G401 (cell line): ENCODE measurements around the gene GABPB1. TPM values are rescaled to one million over a fixed set of nuclear protein-coding genes. Genes with fewer than 3 reads are reported as not detected.

Source experiments
- DNase-seq: peaks from one replicate; pipeline ENCODE4 v3.0.0-alpha.2; 2015; ENCODE audit warnings: low spot score
- in situ Hi-C: cut with HindIII; loops from 2 replicates; pipeline ENCODE4 v1.10.0; 2016; ENCODE audit warnings: low sequenced_read_pairs, mixed read lengths
- total RNA-seq: library from RNA; depleted of rRNA; stranded (reverse); fragments of >200 nt; shearing (Covaris generic); gene quantifications from 2 replicates; pipeline ENCODE4 v1.2.3, GENCODE V29; 2014

Gene GABPB1
- total RNA-seq, 1 experiment from 2014 or later = 54.3 TPM

DNA sequence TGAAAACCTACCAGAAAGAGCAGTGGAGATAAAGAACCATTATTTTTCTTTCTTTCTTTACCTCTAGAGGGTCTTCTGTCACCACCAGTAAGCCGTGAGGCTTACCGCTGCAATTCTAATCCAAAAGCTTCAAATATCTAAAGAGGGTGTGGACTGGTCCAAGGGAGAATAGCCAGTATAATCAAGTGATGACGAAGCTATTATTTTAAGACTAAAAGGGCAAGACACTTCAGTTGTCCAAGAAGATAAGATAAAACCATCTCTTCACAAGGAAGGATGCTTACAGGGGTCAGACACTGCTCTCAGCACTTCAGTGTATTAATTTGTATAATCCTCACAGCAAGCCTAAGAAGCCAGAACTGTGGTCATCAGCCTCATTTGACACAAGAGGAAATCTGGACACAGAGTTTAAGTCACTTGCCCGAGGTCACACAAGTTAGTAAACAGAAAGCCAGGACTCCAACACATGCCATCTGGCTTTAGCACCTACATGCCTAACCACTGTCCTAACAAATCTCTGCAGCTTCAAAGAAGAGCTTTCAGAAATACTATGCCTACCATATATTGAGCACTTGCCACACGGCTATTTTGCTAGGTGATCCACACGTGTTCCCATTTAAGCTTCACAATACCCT is 104.1 kb downstream of the GABPB1 start:
- no peak for DNase-seq
- in situ Hi-C loops = no loop called here

DNA sequence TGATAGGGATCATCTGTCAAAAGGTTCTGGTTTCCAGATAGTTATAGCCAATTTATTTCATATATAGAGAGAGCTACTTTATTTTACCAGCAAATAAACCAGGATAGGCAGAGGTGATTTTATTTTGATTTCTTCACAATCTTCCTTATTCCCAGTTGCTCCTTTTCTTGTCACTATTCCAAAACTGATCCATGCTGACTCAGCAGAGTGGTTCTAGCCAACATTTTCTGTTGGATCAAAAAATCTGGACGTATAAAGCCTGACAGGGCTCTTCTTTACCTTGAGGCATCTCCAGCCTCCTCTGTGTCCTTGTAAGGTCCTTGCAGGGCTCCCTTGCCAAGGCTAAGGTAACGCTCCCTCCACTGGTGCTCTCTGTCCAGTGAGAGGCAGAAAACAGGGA is 105.3 kb downstream of the GABPB1 start:
- DNase-seq = no peak
- in situ Hi-C loops = no loop called here

DNA sequence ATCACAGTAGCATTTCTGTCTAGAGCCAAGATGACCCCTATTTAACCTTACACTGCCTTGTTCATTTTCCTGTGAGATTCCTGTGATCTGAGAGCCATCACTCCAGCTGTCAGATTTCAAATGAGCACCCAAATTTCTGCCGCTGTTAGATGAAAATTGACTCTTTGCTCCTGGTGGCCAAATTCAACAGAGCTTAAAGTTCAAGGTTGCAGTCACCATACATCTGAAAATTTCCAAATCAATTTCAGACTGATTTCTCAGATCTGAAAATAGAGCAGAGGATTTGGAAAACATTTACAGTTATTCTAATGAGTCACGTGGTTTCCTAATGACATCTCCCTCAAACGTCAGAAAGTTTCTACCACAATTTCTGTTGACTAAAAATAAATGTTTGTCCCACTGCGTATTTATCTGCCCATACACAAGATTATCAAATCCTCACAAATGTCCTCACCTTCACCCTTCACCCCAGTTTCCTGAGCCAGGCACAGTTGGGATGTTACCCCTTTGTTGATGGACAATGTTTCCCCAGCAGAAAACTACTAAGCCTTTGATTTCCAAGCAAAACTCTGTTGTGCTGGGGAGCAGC is 105.9 kb downstream of the GABPB1 start:
- DNase-seq = no peak
- in situ Hi-C loops = no loop called here

GRCh38 chr15:50247819-50248655 is 107.0 kb downstream of the GABPB1 start:
- in situ Hi-C loops = no loop called here
- no peak for DNase-seq

- in situ Hi-C loops = no loop called here
- no peak for DNase-seq
Observed at GRCh38 chr15:50246631-50247030, 108.4 kb downstream of the GABPB1 start.

GRCh38 chr15:50244959-50245624 is 109.9 kb downstream of the GABPB1 start:
- no peak for DNase-seq
- in situ Hi-C loops = no loop called here

GRCh38 chr15:50244153-50244552 is 110.8 kb downstream of the GABPB1 start:
- in situ Hi-C loops = no loop called here
- DNase-seq = no peak

DNA sequence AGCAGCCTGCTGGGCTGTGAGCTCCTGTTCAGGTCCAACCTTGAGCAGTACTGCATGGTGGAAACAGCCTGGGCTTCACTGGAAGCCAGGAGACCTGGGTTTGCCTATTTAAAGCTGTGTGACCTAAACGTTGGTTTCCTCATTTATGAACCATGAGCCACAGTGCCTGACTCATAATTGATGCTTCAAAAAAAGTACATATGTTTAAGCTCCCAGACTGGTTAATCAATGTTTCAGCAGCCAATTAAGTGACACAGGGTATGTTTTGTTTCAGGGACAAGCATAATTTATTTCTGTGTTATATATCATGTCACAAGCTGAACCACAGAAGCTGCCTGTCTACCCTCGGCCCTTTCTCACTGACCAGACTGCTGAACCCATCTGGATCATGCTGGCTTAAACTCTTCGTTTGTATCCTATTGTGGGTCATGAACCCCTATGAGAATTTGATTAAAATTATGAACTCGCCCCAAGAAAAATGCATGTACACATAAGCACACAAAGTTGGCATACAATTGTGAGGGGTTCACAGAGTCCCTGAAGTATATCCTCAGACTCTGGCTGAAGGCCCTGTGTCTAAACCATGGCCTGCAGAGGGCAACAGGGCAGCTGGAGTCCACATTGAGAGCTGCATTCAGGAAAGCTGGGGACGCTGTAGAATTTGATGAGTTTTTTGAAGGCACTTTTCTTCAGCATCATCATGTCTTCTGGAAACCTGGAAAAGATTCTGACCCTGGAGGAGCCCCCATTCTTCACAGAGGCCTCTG is 113.1 kb downstream of the GABPB1 start:
- DNase-seq = no peak
- in situ Hi-C loops = no loop called here

- DNase-seq = no peak
- in situ Hi-C loops = no loop called here
Observed at GRCh38 chr15:50238255-50238654, 116.7 kb downstream of the GABPB1 start.

DNA sequence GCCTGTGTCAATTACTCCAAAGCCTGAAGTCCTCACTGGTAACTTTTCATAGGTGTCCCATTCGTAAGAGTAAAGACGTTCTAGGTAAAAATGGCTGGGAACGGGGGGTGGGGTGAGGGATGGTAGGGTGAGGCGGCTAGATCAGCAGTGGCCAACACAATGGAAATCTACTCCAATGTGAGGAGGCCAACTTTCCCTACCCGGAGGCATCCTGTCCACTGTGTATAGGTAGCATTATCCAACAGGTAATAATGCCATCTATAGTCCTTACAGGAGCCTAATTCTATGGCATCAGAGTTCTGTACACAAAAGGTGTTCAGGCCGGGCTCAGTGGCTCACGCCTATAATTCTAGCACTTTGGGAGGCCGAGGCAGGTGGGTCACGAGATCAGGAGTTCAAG is 118.6 kb downstream of the GABPB1 start:
- in situ Hi-C loops = no loop called here
- no peak for DNase-seq

- in situ Hi-C loops = no loop called here
- DNase-seq = no peak
Observed at GRCh38 chr15:50235794-50236193, 119.2 kb downstream of the GABPB1 start.

DNA sequence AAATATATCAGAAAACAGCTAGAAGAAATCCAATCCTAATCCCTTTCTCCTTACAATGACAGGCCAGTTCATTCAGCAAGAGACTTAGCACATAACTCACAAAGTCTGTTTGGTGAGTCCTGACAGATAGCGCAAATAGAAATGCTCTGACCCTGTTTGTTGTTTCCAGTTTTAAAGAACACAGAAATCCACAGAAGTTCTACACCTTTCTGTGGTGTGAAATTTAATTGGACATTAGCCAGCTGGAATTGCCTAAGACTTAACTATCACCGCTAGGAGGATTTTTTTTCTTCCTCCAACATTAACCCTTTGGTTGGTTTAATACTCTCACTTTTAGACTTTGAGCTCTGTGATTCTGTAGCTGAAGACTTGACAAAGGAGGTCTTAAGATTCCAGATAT is 120.2 kb downstream of the GABPB1 start:
- in situ Hi-C loops = no loop called here
- DNase-seq = no peak

DNA sequence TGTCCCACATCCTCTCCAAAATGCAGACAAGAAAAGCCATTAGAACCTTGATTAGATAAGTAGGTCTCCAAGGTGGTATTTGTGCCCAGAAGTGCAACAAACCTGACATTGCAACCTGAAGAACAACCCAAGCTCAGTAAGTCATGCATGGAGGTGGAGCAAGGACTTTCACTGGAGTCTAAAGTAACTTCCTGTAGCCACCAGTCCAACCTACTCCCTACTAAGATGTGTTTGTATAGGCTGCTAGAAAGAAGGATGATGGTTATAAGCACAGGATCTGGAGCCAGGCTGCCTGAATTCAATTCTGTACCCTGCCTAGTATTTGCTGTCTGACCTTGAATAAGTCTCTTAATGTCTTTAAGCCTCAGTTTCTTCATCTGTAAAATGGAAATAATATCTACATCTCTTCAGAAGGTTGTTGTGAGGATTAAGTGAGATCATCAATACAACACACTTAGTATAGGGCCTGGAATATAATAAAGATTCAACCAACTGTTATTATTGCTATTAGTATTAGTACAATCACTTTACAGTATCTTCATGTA is 121.7 kb downstream of the GABPB1 start:
- in situ Hi-C loops = no loop called here
- no peak for DNase-seq

- in situ Hi-C loops = no loop called here
- no peak for DNase-seq
Observed at GRCh38 chr15:50232791-50233190, 122.2 kb downstream of the GABPB1 start.

DNA sequence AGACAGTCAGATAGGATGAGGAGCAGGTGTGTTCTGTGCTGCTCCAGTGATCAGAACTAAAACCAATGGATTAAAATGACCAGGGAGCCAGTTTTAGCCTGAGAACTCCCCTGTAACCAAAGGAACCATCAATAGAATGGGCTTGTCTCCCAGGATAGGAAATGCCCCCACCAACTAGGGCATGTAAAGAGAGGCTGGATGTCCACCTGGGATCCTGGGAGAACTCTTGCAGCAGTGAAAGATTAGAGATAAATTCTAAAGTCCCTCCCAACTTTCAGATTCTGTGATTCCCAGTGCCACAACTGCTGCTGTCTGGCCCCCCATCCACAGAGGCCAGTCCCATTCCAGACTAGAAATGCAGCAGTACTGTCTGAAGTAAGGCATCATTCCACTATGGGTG is 123.2 kb downstream of the GABPB1 start:
- in situ Hi-C loops = no loop called here
- DNase-seq = no peak

GRCh38 chr15:50229336-50229735 is 125.7 kb downstream of the GABPB1 start:
- in situ Hi-C loops = no loop called here
- DNase-seq = no peak

- no peak for DNase-seq
- in situ Hi-C loops = no loop called here
Observed at GRCh38 chr15:50228866-50229265, 126.1 kb downstream of the GABPB1 start.

- no peak for DNase-seq
- in situ Hi-C loops = no loop called here
Observed at GRCh38 chr15:50227076-50227475, 127.9 kb downstream of the GABPB1 start.

DNA sequence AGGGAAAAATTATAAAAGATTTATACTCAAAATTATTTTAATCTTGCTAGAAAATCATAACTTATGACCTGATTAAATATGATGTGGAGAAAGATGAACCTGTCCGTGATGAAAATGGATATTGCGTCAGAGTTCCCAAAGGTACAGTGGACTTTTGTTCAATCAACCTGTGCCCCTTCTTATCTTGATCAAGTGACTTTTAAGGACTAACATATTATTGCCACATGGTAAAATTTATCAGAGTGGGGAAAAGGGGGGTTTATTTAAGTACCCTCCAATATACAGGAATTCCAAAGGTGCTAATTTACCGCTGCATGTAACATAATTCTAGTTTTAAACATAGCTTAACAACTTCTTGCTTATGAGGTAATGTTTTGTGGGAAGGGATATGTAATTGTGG is 129.1 kb downstream of the GABPB1 start:
- DNase-seq = no peak
- in situ Hi-C loops = no loop called here
